GM21447 (cell line): ENCODE results near the gene BRICD5.

Experiments
- ATAC-seq: cut with Tn5 transposase; IDR thresholded peaks from one replicate; pipeline ENCODE4 v1.9.1; 2021; ENCODE audit not compliant: unreplicated experiment

The BRICD5 gene

DNA sequence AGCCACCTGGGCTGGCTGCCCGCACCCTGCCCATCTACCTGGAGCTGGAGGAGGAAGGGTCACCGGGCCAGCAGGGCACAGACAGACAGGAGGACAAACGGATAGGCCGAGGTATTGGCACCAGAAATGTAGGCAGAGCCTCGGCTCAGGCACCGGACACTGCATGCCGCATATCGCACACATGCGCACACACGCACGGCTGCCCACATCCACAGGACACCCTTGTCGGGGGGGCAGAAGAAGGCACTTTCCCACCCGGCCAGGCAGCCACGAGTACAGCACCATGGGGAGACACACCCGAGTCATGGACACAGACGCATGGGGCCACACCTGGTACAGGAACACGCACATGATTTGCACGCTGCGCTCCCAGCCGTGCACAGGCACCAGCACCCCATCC lies 28.7 kb downstream of the BRICD5 start:
- no peak for ATAC-seq

GRCh38 chr16:2180962-2181923 lies 29.4 kb downstream of the BRICD5 start:
- ATAC-seq: no peak

- ATAC-seq: no peak
Observed at GRCh38 chr16:2180461-2180860, 30.2 kb downstream of the BRICD5 start.

GRCh38 chr16:2179576-2179975 lies 31.1 kb downstream of the BRICD5 start:
- no peak for ATAC-seq

- ATAC-seq: no peak
Observed at GRCh38 chr16:2179107-2179501, 31.6 kb downstream of the BRICD5 start.

- no peak for ATAC-seq
Observed at GRCh38 chr16:2178321-2179106, 32.1 kb downstream of the BRICD5 start.

DNA sequence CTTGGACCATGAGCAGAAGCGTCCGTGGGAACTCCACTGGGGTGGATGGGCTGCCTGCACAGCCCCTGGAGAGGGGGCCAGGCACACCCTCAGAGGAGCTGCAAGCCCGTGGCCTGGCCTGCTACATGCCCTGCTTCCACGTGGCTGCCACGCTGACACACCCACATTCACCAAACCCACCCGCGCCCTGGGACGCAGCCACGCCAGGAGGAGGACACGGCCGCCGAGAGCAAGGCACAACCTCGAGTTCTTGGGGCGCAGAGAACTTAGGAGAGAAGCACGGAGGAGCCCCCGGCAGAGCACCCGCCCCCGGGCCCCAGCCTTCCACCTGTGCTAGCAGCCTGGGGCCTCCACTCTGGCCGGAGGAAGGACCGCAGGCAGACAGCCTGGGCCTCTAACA lies 33.1 kb downstream of the BRICD5 start:
- ATAC-seq: no peak

DNA sequence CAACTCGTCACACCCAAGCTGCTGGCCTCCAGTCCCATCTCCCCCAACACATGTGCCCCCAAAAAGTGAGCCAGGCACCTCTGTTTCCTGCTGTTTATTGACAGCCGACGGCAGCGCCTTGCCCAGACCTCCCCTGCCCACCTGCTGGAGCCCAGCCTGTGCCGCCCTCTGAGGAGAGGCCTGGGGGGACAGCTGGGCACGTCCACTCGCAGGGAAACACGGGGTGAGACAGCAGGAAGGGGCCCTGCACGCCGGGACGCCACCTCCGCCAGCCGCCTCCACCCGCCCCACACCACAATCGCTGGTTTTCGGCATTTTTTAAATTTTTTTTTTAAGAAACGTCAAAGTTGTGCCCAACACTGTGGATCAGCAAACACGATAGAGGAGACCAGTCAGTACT lies 33.6 kb downstream of the BRICD5 start:
- no peak for ATAC-seq

- no peak for ATAC-seq
Observed at GRCh38 chr16:2176047-2176446, 34.6 kb downstream of the BRICD5 start.

- no peak for ATAC-seq
Observed at GRCh38 chr16:2175454-2175853, 35.2 kb downstream of the BRICD5 start.

DNA sequence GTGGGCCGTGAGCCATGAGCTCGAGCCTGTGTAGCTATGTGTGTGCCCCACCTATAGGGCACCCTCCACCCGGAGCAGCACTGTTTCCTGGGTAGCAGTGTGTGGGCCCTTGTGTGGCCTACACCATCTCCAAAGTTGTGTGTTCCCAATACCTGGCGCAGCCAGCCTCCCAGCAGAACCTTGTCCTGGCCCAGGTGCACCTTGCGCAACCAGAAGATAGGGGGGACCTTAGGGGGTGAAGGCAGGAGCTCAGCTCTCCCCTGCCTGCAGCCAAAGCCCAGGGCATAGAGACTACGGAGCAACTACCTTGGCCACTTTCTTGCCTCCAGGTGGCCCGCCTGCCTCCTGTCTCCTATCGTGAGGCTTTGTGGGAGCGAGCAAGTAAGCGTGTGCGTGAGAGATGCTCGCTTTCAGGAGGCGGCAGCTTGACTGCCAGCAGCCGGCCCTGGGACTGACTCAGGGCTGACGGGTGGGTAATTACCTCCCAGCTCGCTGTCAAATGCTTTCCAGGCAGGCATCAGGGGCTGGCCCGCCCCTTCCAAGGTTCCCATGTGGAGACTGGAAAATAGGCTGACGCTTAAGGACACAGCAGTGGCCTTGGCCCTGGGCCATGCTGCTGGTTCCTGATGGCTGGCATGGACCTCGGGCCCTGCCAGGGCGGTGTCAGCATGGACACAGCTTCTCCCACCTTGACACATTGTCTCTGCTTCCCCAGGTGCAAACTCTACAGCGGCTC lies 36.1 kb downstream of the BRICD5 start:
- ATAC-seq: no peak

GRCh38 chr16:2173916-2174315 lies 36.7 kb downstream of the BRICD5 start:
- ATAC-seq: no peak

- no peak for ATAC-seq
Observed at GRCh38 chr16:2173366-2173765, 37.3 kb downstream of the BRICD5 start.

DNA sequence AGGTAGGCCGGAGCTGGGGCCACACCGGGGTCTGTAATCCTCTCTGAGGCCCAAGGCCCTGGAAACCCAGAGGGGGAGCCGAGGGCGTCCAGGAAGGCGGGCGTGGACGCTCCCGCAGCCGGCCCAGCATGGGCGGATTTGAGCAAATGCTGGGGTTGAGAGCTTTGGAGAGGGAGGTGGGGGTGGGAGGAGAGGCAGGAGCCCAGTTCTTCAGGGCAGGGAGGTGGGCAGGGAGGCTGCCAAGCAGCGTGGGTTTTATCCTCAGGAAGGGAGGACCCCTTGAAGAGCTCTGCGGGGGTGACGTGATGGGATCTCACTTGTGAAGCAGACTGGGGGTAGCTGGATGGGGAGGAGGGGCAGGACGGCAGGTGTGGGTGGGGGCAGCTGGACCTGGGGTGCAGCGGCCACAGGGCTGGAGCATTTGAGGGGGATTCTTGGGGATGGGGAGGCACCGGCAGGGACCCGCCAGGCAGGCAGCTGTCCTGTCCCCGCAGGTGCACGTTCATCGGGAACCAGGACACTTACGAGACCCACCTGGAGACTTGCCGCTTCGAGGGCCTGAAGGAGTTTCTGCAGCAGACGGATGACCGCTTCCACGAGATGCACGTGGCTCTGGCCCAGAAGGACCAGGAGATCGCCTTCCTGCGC lies 37.9 kb downstream of the BRICD5 start:
- ATAC-seq: no peak

GRCh38 chr16:2171601-2172178 lies 39.0 kb downstream of the BRICD5 start:
- no peak for ATAC-seq

- ATAC-seq: no peak
Observed at GRCh38 chr16:2170587-2171435, 39.9 kb downstream of the BRICD5 start.

DNA sequence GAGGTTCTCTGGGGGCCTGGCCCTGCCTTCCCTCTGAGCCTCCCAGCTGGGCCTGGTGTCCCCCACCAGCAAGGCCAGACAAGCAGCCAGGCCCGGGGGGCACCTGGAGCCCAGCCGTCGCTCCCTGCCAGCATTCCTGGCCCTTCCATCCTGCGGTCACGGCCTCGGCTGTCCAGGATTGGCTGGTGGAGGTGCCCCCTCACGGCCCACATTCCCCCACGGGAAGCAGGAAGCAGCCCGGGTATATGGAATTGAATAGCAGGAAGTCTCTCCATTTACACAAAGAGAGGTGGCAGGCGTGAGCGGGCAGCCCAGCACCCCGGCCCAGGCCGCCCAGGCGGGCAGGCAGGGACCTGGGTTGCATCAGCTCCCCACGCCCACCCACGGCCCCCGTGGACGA lies 40.6 kb downstream of the BRICD5 start:
- ATAC-seq: no peak

- ATAC-seq: no peak
Observed at GRCh38 chr16:2167068-2167638, 43.5 kb downstream of the BRICD5 start.
